Stomach (tissue), 4 donors: Measurements from ENCODE around the gene GALP.

ENCODE experiments used
- CTCF ChIP-seq, 7 experiments: fragments of 450-650 bp in 4 of 7; fragments of 200-600 bp in 3 of 7; sonication (generic) in 3 of 7; IDR thresholded peaks; one replicate each; pipeline ENCODE4 v1.5.1; 2016 to 2019; ENCODE audit warnings: antibody characterized with exemption in 7 of 7, control low read depth in 2 of 7, mild to moderate bottlenecking in 1 of 7
- POLR2A ChIP-seq, 4 donors: fragments of 450-650 bp; IDR thresholded peaks; one replicate each; pipeline ENCODE4 v1.6.1; 2016; ENCODE audit warnings: antibody characterized with exemption in 4 of 4, control low read depth in 2 of 4, mild to moderate bottlenecking in 1 of 4, moderate library complexity in 1 of 4
- POLR2AphosphoS5 ChIP-seq, 3 donors: sonication (generic); formaldehyde crosslinking; IDR thresholded peaks; one replicate each; pipeline ENCODE4 v1.6.1; 2016; ENCODE audit warnings: antibody characterized with exemption in 3 of 3

GRCh38 chr19:56221851-56222250 is 46.0 kb downstream of the GALP start:
- TF ChIP-seq CTCF (IDR thresholded peaks at IDR 0.05) = no peak
- TF ChIP-seq POLR2AphosphoS5 (IDR thresholded peaks at IDR 0.05) = no peak
- no peak for TF ChIP-seq POLR2A (IDR thresholded peaks at IDR 0.05)
